ENCODE data around the gene RIMS3.

DNA sequence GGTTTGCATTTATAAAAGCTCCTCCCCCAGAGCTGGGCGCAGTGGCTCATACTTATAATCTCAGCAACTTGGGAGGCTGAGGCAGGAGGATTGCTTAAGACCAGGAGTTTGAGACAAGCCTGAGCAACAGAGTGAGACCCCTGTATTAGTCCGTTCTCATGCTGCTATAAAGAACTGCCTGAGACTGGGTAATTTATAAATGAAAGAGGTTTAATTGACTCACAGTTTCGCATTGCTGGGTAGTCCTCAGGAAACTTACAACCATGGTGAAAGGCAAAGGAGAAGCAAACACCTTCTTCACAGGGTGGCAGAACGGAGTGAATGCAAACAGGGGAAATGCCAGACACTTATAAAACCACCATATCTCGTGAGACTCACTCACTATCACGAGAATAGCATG, 81.5 kb downstream of the RIMS3 start:
- TF ChIP-seq SUZ12 (IDR thresholded peaks at IDR 0.05) (no peak), BHLHE40 (IDR thresholded peaks at IDR 0.05; ENCODE audit: borderline replicate concordance) (no peak), TARDBP (IDR thresholded peaks at IDR 0.05) (no peak), SP1 (IDR thresholded peaks at IDR 0.05) (no peak), PKNOX1 (IDR thresholded peaks at IDR 0.05) (no peak), FOXM1 (IDR thresholded peaks at IDR 0.05; ENCODE audit: borderline replicate concordance) (no peak), ELF4 (IDR thresholded peaks at IDR 0.05) (no peak)

Measured in HEK293T (cell line).